ENCODE data around the gene PPFIBP2.

DNA sequence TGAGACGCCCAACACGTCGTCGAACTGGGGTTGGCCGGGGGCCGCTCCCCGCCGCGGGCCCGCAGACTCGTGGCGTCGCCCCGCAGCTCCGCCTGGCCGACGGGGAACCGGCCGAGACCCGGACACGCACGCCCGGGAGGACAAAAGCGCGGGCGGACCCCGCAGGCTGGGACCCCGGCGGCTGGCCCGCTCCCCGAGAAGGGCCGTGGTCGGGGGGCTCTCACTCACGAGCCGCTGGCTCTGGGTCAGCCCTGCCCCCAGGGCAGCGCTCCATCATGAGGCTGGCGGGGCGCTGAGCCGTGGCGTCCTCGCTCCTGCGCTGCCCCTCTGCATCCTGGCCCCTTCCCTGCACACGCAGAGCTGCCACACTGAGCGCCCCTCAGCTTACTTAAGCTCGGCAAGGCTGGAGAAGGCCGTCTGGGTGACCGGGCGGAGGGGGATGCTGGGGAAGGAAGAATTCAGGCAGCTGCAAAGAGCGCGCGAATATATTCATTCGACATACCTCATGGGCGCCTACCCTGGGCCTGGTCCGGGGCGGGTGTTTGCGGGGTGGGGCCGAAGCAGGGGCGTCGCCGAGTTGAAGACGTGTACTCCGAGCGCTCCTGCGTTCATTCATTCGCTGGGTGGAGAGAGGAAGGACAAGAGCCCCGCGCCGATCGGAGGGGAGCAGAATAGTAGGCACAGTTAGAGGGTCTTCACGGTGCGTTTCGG is 160.1 kb downstream of the PPFIBP2 start:
- no peak for TF ChIP-seq YY1 (IDR thresholded peaks at IDR 0.05; ENCODE audit: insufficient read depth, insufficient read length)
- TF ChIP-seq ZNF274 (IDR thresholded peaks at IDR 0.05; ENCODE audit: low read depth, low read length) = no peak

Data from NT2/D1 (cell line).